HG02571 (cell line): ENCODE data around the gene HOOK2.

ENCODE experiments used
- ATAC-seq: cut with Tn5 transposase; IDR thresholded peaks from one replicate; pipeline ENCODE4 v1.9.1; 2021; ENCODE audit warnings: mild to moderate bottlenecking, moderate library complexity; ENCODE audit not compliant: unreplicated experiment

Gene HOOK2

GRCh38 chr19:12783849-12784393 lies 8.6 kb upstream of the HOOK2 start:
- no peak for ATAC-seq

- ATAC-seq, result no peak
Observed at GRCh38 chr19:12783291-12783848, 8.0 kb upstream of the HOOK2 start.

- peak; percentile 33 for ATAC-seq
Observed at GRCh38 chr19:12782424-12783290, 7.3 kb upstream of the HOOK2 start.

GRCh38 chr19:12782174-12782423 lies 6.7 kb upstream of the HOOK2 start:
- no peak for ATAC-seq

- ATAC-seq, result no peak
Observed at GRCh38 chr19:12779162-12779993, 4.0 kb upstream of the HOOK2 start.

- ATAC-seq, result no peak
Observed at GRCh38 chr19:12778905-12779161, 3.5 kb upstream of the HOOK2 start.

- ATAC-seq, result no peak
Observed at GRCh38 chr19:12778017-12778904, 2.9 kb upstream of the HOOK2 start.

- no peak for ATAC-seq
Observed at GRCh38 chr19:12777217-12778016, 2.1 kb upstream of the HOOK2 start.

- no peak for ATAC-seq
Observed at GRCh38 chr19:12773571-12773970, 1.8 kb downstream of the HOOK2 start.

- ATAC-seq, result no peak
Observed at GRCh38 chr19:12772323-12772722, 3.0 kb downstream of the HOOK2 start.

GRCh38 chr19:12770922-12771321 lies 4.4 kb downstream of the HOOK2 start:
- ATAC-seq, result no peak

GRCh38 chr19:12769689-12770088 lies 5.7 kb downstream of the HOOK2 start:
- ATAC-seq, result no peak

- ATAC-seq, result no peak
Observed at GRCh38 chr19:12767666-12768065, 7.7 kb downstream of the HOOK2 start.

- ATAC-seq, result no peak
Observed at GRCh38 chr19:12767150-12767549, 8.2 kb downstream of the HOOK2 start.

- no peak for ATAC-seq
Observed at GRCh38 chr19:12766051-12766521, 9.3 kb downstream of the HOOK2 start.

- ATAC-seq, result no peak
Observed at GRCh38 chr19:12764698-12765097, 10.7 kb downstream of the HOOK2 start.

GRCh38 chr19:12763100-12763499 lies 12.3 kb downstream of the HOOK2 start:
- ATAC-seq, result no peak

GRCh38 chr19:12759686-12760085 lies 15.7 kb downstream of the HOOK2 start:
- ATAC-seq, result no peak

GRCh38 chr19:12757544-12758274 lies 17.6 kb downstream of the HOOK2 start:
- ATAC-seq, result no peak
